GM18909 (cell line): ENCODE measurements around the gene DNAJC13.

Experiments
- ATAC-seq: cut with Tn5 transposase; IDR thresholded peaks from one replicate; pipeline ENCODE4 v1.9.1; 2021; ENCODE audit warnings: mild to moderate bottlenecking; ENCODE audit not compliant: unreplicated experiment, poor library complexity

DNAJC13 gene

DNA sequence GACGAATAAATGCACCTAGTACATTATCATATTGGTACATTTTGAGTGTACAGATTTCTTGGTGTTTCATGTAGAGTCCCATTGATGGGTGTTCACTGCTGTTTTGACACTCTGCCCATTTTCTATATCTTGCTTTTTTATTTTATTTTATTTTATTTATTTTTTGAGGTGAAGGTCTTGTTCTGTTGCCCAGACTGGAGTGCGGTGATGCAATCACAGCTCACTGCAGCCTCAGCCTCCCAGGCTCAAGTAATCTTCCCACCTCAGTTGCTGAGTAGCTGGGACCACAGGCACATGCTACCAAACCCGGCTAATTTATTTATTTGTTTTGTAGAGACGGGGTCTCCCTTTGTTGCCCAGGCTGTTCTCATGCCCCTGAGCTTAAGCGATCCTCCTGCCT is 44.2 kb downstream of the DNAJC13 start:
- no peak for ATAC-seq

DNA sequence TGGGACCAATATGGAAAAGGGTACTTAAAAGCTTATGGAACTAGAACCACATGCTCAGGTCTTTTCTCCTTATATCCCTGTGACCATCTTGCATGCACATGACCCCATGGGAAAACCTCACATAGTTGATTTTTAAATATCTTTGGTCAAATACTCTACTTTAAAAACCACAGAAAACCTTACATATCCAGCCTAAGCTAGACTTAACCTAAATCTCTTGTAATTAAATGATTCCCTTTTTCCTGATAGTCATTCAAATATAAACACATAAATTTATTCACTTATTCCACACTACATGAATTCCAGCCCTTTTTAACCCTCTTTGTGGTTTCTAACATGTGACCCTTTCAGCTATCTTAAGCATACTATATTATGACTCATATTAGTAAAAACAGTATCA is 46.8 kb downstream of the DNAJC13 start:
- no peak for ATAC-seq

DNA sequence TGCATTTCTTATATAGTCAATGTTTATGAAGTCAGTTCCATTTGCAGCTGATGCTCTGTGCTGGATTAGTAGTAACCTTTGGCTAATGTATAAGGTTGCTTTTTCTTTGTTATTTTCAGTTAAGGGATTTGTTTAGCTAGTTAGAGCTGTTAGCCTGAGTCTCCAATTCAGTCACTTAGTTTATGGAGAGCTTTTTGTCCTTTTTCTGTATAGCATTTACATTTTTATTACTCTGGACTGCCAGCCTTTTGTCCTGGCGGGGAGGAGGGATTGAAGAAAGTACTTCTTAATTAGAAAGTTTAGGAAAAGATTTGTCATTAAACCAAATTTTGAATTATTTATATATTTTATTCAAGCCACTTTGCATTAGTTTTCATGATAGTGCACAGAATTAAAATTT is 52.0 kb downstream of the DNAJC13 start:
- ATAC-seq, result no peak

DNA sequence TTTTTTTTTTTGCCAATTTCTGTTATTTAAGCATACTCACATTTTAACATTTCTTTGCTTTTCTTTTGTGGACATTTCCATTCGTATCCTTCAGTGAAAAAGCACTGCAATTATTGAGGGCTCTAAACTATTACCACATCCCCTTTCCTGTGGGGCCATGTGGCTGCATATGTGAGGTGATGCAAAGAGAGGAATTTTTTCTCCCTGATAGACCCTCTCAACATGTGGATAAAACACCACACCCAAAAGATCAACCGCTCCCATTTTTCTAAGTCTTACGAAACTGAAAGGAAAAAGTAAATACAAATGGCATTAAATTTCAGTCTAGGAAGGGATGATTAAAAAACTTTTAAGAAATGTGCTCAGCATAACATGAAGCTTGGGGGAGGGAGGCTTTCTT is 68.8 kb downstream of the DNAJC13 start:
- ATAC-seq, result no peak

DNA sequence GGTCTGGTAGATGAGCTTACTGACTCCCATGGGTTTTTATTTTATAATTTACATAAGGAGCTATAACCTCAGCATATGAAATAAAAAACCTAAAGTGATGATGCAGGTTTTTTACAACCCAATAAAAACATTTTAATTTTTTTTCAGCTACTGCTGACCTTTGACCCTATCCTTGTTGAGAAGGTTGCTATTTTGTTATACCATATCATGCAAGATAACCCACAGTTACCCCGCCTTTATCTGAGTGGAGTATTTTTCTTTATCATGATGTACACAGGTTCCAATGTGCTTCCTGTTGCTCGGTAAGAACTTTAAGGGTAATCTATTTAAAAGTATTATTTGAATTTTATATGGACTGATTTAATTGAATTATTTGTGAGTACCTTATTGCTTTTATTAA is 70.8 kb downstream of the DNAJC13 start:
- ATAC-seq, result no peak

DNA sequence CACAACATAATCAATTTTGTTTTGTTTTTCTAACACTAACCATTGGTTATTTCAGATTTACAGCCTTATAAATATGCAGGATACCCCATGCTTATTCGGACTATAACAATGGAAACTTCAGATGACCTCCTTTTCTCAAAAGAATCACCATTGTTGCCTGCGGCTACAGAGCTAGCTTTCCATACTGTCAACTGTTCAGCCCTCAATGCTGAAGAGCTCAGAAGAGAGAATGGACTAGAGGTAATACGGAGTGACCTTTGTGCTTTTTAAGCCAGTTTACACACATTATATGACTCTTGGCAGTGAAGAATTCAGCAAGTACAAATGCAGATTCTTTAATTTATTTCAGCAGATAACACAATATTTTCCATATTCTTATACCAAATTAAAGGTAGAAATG is 81.8 kb downstream of the DNAJC13 start:
- no peak for ATAC-seq

DNA sequence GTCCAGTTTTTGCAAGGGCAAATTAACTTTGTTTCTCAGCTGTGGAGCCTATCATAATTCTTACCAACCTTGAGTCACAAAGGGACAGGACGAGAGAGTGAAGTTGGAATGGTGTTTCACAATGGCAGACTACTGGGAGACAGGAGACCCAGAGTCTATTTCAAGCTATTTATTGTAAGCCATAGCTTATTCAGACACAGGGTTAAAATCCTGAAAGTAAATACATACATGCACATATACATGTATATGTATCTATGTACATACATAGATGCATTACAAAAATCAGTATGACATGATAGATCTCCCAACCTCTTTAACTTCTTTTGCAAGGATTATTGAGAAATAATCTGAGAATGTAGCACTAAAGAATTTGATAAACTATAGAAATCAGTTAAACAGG is 86.3 kb downstream of the DNAJC13 start:
- no peak for ATAC-seq

DNA sequence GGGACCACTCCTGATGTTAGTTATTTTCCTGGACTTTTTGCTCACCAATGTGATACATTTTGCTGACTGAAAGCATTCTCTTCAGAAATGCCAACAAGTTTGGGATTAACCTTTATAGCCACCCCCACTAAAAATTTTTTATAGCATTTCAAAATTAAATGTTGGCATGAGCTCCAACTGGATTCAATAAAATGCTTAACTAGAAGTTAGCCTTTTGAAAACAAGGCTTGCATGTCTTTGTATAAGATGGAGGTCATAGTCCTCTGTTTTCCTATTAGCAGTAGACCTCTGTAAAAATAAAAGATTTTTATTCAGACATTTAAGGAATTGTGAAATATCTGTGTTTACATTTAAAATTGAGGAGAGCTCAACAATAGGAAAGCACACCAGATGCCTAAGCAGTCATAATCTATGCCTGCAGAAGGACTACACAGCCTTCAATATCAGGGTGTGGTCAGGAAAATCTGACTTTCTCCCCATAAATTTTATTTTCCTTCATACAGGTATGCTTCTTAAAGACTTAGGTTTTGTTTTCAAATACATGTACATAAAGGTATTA is 87.2 kb downstream of the DNAJC13 start:
- no peak for ATAC-seq

DNA sequence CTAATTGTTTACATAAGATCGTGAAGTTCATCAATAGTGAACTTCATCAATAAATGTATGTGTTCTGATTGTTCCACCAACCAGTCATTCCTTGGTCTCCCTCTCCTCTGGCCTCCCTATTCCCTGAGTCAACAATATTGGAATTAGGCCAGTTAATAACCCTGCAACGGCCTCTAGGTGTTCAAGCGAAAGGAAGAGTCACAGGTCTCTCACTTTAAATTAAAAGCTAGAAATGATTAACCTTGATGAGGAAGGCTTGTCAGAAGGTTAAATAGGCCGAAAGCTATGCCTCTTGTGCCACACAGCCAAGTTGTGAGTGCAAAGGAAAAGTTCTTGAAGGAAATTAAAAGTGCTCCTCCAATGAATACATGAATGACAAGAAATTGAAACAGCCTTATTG is 90.4 kb downstream of the DNAJC13 start:
- no peak for ATAC-seq

DNA sequence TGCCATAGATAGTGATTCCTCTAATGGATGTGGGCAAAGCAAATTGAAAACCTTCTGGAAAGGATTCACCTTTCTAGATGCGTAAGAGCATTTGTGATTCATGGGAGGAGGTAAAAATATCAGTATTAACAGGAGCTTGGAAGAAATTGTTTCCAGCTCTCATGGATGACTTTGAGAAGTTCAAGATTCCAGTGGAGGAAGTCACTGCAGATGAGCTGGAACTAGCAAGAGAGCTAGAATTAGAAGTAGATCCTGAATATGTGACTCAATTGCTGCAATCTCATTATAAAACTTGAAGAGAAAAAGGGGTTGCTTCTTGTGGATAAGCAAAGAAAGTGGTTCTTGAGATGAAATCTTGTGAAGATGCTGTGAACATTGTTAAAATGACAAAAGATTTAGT is 91.8 kb downstream of the DNAJC13 start:
- no peak for ATAC-seq

DNA sequence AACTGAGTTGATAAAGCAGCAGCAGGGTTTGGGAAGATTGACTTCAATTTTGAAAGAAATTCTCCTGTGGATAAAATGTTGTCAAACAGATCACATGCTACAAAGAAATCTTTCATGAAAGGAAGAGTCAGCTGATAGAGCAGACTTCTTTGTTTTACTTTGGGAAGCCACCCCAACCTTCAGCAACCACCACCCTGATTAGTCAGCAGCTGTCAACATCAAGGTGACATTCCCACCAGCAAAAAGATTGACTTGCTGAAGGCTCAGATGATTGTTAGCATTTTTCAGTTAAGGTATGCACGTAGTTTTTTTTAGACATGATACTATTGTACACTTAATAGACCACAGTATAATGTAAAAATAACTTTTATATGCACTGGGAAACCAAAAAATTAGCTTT is 92.2 kb downstream of the DNAJC13 start:
- no peak for ATAC-seq

DNA sequence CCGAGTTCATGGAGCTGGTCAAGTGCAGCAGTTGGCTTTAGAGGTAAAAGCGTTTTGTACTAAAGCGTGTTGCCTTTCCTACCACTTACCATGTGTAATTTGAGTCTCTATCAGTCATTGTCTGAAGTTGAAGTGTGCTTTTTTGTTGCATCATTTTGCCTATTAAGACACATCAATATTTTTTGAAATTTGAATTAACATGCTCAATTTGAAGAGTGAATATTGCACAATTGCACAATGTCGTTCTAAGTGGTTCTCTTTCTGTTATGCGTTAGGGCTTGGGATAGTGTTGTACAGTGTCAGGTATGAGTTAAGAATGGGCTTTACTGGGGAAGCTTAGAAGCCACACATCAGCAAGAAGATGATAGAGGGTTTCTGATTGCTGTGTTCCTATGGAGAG is 95.8 kb downstream of the DNAJC13 start:
- ATAC-seq, result no peak

DNA sequence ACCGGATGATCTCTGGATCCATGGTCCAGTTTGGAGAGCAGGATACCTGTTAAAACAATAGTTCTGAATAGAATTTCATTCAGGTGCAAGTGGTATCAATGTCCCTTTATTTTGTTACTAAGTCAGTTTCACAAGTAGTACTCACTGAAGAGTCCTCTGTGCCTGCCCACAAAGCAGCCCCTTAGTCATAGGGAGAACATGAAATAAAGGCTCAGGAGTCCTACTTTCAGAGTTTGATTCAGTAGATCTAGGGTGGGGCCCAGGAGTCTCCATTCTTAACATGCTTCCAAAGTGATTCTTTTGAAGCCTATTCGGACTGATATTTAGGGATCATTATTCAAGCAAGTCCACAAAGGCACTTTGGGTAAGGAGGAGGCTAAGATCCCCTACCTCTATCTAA is 100.0 kb downstream of the DNAJC13 start:
- no peak for ATAC-seq

DNA sequence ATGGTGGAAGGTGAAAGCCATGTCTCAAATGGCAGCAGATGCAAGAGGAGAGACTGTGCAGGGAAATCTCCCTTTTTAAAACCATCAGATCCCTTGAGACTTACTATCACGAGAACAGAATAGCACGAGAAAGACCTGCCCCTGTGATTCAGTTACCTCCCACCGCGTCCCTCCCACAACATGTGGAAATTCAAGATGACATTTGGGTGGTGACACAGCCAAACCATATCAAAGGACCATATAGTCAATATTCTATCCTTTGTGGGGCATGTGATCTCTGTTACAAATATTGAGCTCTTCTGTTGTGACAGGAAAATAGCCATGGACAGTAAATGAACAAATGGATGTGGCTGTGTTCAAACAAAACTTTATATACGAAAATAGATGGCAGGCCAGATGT is 102.6 kb downstream of the DNAJC13 start:
- ATAC-seq, result no peak

DNA sequence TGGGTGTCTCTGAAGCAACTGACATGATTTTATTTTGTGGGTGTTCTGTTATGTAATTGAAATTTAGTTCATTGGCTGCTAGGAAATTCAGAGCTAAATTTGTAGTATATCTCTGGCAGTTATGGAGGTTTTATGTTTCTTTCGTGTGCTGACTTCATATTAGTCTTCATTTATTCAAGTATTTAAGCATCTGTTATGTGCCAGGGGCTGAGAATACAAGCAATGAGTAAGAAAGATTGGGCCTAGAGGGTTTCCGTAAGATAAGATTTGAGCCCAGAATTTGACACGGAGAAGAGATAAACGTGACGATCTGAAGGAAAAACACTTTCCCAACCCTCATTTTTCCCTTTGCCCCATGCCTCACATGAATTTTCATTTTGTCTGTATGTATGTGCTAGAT is 104.6 kb downstream of the DNAJC13 start:
- ATAC-seq, result no peak

DNA sequence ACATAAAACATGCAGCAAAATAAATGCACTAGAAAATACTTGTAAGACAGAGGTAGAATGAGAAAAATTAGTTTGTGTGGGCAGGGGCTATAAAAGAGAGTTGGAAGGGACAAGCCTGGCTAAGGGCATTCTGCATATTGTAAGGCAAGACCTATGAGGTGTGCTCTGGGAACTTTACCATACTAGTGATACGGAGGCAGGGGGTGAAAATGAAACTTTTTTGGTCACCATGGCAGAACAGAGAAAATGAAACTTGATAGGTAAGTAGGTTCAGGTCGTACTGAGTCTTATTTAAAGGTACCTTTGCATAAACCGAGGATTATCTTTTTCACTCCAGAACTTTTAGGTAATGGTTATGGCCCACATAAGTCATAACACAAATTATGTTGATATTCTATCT is 105.1 kb downstream of the DNAJC13 start:
- peak; percentile 79 for ATAC-seq

DNA sequence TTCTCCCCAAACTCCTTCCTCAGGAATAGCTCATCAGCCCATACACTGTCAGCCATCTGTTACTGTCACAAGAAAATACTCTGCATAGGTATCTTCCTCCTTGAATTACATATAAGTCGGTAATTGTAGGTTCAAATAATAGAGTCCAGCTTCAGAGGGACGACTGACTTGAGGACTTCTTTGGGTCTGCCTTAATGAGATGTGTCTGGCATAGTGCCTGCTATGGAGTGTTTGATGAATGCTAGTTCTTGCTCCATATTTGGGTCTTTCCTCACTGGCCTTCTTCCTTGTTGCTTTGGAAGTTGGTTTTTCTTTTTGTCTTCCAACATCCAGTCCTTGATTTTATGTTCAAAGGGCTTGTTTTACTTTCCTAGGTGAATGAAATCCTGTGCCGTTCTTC is 113.3 kb downstream of the DNAJC13 start:
- ATAC-seq, result no peak

DNA sequence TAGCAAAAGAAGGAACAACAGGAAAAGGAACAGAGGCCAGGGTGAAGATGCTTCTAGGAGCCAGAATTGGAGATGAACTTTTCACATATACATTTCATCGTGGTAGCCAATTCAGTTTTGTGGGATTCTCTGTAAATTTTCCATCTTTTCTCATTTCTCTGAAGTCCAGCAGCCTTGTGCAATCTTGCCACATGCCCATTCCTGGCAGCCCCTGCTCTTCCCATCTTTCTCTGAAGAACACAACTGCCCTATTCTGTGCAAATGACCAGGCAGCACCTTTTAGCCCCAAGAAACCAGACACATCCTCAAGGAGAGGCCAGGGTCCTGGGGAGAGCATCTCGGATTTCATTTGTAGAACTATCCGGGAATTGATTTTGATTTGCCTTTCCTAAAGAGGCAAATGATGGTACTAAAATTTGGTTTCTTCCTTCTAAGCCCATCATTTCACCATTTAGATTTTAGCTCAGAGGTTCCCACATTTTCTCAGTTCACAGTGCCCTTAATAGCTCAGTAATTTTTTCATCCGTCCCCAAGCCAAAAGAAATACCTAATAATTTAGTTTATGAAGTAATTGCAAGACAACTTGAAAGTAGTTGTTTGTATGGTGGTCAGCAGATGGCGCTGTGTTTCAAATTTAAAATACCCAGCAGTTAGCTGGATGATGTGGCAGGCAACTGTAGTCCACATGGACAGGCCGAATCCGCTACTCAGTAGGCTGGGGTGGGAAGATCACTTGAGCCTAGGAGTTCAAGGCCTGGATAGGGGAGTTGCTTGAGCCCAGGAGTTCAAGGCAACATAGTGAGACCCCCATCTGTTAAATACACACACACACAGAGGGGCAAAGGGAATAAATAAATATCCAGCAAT is 118.5 kb downstream of the DNAJC13 start:
- no peak for ATAC-seq

DNA sequence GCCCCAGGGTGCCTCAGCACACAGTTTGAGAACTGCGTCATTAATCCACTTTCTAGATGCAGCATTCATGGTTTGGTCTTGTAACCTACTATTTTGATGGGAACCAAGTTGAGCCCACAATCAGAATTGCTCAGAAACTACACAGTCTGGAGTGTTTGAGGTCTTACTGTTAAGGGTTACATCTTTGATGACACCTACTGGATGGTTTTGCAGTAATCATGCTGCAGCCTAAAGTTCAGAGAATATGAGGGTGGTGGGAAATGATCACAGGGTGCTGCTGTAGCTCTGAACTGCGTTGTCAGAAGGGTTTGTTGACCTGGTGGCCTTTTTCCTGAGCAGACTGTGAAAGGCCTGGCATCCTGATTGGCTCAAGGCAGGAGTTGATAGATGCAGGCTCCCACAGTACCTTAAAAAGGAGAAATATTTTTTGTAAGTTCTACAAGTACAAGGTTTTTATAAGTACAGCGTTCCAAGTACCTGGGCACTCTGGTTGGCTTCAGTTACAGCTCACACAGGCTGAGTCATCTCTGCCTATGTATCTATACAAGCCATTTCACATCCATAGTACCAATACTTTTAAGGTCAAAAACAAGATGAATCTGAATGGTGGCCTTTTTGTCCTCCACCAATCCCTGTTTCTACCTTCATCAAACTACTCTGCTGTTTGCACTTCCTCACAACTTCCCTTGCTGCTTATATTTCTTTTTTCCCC is 119.3 kb downstream of the DNAJC13 start:
- no peak for ATAC-seq

DNA sequence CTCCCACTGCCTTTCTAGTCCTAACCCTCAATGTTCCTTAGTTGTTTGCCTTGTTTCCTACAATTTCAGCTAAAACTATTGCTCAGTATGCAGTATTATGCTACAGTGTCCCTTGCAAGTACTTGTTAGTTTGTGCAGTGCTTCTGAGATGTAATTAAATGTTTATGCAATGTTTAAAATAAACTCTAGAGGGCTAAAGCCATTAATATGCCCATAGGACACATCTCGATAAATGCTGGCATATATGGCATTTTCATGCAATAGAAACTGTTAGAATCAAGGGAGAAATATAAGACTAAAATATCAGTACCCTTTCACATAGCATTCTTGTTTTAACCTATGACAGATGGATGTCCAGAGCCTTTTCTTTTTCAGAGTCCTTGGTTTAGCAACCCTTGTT is 120.0 kb downstream of the DNAJC13 start:
- ATAC-seq, result no peak

DNA sequence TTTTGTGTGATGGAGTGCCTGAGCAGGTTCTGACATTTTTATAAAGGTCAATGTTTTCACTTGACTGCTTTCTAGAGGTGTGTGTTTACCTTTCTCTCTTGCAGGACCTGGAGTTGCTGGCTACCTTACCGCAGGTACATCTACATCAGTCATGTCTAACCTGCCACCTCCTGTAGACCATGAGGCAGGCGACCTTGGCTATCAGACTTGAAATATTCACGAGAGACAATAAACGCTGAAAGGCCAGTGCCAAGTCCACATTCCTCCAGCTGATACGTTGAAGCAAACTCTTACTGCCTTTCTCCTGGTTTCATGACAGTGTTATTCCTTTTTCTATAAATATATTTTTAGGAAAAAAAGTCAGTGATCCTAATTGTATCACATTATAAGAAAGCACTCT is 120.8 kb downstream of the DNAJC13 start:
- no peak for ATAC-seq

DNA sequence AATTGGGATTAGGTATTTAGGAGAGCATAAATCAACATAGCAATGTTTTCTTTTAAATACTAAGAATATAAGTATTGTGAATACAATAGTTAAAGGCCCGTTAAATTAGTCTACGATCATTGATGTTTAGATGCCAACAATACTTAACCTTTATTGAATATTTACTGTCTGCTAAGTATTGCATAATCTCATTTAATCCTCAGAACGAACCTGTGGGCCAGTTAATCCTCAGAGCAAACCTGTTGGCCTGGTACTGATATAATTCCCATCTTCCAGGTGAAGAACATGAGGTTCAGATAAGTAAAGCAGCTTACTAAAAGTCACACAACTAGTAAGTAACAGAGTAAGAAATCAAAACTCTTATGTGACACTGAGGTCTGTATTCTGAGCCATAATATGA is 122.4 kb downstream of the DNAJC13 start:
- no peak for ATAC-seq
